ENCODE data around the gene COX7A2.

COX7A2 gene

DNA sequence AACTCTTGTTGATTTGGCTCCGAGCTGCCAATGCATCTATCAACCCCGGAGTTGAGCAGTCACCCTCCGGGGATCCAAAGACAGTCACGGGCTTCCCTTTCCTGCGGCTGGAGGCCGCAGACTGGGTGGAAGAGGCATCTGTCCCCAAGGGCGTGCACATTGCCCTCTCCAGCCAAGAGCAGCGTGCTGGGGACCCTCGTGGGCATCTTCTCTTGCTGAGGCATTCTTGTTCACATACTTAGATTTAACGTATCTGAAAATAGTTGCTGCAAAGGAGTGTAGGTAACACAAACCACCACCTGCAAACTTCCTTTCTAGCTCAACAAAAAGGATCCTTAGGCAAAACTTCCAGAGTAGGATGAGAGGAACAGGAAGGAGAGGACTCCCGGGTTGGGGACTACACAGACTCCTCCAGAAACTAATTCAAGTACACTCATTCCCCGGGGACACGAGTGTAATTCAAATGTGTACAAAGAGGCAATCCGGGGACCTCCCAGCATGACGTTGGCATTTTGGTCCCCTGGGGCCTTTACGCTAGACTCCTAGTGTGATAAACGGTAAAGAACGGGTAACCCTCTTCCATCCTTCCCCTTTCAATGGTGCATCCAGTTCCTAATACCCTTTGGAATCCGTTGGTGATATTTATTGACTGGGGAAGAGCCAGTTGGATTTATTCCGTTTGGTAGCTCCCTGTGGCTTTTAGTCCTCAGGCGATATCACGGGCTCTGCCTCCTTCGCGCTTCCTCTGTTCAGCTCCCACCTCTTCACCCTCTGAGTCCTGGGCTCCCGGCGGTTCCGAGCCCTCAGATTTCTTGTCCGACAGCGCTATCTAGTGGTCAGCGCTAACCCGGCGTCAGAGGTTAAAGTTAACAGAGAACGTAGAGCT, 35.1 kb downstream of the COX7A2 start:
- no peaks in the 10 kb centered on the region for H3K36me3 ChIP-seq (ENCODE audit: insufficient read depth)
- H3K4me1 ChIP-seq (ENCODE audit: low read depth, poor library complexity, severe bottlenecking), result no peaks in the 10 kb centered on the region
- H3K4me2 ChIP-seq, result peak overlapping the region; percentile 41; the same call in 1 of the 2 replicates
- no peak overlapping the region for H3K9ac ChIP-seq
- H3K4me3 ChIP-seq (IDR thresholded peaks at IDR 0.05; ENCODE audit: insufficient read depth, low read depth, low read length), result no peak overlapping the region
- H2AFZ ChIP-seq (ENCODE audit: low read depth), result peak overlapping the region; percentile 64; the same call in 1 of the 2 replicates
- no peak overlapping the region for H3K27ac ChIP-seq
- H3K79me2 ChIP-seq (ENCODE audit: insufficient read depth, low read depth), result no peaks in the 10 kb centered on the region
- no peaks in the 10 kb centered on the region for H3K27me3 ChIP-seq (ENCODE audit: insufficient read depth, low read depth)
- TF ChIP-seq, protein P1, sequence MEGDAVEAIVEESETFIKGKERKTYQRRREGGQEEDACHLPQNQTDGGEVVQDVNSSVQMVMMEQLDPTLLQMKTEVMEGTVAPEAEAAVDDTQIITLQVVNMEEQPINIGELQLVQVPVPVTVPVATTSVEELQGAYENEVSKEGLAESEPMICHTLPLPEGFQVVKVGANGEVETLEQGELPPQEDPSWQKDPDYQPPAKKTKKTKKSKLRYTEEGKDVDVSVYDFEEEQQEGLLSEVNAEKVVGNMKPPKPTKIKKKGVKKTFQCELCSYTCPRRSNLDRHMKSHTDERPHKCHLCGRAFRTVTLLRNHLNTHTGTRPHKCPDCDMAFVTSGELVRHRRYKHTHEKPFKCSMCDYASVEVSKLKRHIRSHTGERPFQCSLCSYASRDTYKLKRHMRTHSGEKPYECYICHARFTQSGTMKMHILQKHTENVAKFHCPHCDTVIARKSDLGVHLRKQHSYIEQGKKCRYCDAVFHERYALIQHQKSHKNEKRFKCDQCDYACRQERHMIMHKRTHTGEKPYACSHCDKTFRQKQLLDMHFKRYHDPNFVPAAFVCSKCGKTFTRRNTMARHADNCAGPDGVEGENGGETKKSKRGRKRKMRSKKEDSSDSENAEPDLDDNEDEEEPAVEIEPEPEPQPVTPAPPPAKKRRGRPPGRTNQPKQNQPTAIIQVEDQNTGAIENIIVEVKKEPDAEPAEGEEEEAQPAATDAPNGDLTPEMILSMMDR (conservative IDR thresholded peaks at IDR 0.05; ENCODE audit: low read depth, low read length), result peak; percentile 78
- H4K20me1 ChIP-seq (ENCODE audit: insufficient read depth), result no peaks in the 10 kb centered on the region

DNA sequence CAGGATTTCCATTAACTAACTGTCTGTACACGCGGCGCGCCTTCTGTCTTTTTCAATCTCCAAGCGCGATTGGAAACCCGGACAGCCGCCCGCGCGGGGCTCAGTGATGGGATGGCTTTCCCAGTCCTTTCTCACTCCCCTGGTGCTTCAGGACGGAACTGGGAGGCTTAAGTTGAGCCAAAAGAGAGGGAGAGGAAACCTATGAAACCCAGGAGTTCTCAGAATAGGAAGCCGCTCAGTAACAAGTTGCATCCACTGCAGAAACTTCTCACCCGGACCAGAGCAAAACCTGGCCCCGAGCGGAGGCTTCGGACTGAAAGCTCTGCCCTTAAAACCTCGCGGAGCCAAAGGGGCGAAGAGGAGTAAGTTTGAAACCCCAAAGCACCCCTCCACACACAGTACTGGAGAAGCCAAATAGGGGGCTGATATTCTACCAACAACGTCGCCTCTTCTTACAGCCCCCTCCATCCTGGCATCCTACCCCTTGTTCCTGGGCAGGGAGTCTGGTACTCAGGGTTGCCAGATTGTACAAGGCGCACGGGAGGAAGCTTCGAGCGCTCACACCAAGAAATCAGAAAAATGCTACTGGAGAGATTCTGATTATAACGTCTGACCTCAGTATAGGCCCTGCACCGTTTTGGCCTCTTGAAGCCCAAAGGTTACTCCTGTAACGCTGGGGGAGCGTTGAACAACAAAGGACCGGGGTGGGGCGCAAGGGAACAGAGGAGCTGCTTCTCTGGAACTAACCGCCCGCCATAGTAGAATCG, 36.8 kb downstream of the COX7A2 start:
- Histone ChIP-seq H3K79me2 (ENCODE audit: insufficient read depth, low read depth) (no peaks in the 10 kb centered on the region), H3K27ac (no peak overlapping the region), H3K4me2 (no peak overlapping the region), H3K36me3 (ENCODE audit: insufficient read depth) (no peaks in the 10 kb centered on the region), H3K4me1 (ENCODE audit: low read depth, poor library complexity, severe bottlenecking) (no peaks in the 10 kb centered on the region), H3K4me3 (IDR thresholded peaks at IDR 0.05; ENCODE audit: insufficient read depth, low read depth, low read length) (no peak overlapping the region), H3K27me3 (ENCODE audit: insufficient read depth, low read depth) (no peaks in the 10 kb centered on the region), H4K20me1 (ENCODE audit: insufficient read depth) (no peaks in the 10 kb centered on the region), H3K9ac (no peak overlapping the region), H2AFZ (ENCODE audit: low read depth) (no peak overlapping the region)
- TF ChIP-seq, protein P1 (conservative IDR thresholded peaks at IDR 0.05; ENCODE audit: low read depth, low read length), result no peak

DNA sequence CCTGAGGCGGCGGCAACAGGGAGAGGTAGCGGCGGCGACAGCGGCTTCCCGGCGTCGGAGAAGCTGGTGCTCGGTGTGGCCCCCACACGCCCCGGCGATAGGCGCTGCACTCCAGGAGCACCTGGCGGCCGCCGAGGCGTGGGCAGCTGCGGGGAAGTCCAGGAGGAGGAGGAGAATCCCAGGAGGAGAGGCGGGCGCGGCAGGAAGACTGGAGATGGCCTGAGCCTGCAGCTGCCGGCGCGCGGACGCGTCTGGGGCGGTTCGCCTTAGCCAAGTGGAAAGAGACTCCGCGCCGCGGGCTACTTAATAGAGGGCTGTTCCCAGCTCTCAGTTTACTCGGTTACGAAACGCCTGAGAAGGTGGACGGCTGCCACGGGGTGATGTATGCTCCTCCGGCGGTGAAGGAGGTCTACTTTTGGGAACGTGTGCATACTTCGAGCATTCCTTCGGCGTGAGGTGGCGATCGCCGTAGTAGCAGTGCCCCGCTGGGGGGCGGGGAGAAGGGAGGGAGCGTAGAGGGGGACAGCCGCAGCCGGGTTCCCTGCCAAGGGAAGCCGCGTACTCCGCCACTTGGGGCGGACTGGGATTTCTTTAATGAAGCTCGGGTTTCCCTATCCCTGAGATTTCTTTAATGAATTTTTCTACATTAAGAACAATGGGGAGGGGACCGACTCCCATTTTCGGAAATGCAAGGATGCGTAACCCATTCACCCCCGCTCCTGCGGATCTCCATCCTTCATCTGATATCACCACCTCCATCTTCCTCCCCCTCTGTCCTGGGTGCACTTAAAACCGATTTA, 37.6 kb downstream of the COX7A2 start, which contains the start of gene COL12A1:
TSS of gene COL12A1 (minus strand) at position 278 of the 800 bp plus-strand sequence. CDS start 3,261 bp downstream, outside the sequence.
- Histone ChIP-seq H3K4me3 (IDR thresholded peaks at IDR 0.05; ENCODE audit: insufficient read depth, low read depth, low read length) (no peak within 1 kb of the TSS), H3K4me2 (peak within 1 kb of the TSS; percentile 48), H3K27ac (no peak within 1 kb of the TSS), H3K36me3 (ENCODE audit: insufficient read depth) (no peaks in the 10 kb centered on the region), H3K4me1 (ENCODE audit: low read depth, poor library complexity, severe bottlenecking) (no peaks in the 10 kb centered on the region), H3K9ac (no peak within 1 kb of the TSS), H2AFZ (ENCODE audit: low read depth) (peak within 1 kb of the TSS; percentile 44), H3K27me3 (ENCODE audit: insufficient read depth, low read depth) (no peaks in the 10 kb centered on the region), H4K20me1 (ENCODE audit: insufficient read depth) (no peaks in the 10 kb centered on the region), H3K79me2 (ENCODE audit: insufficient read depth, low read depth) (no peaks in the 10 kb centered on the region)
- TF ChIP-seq, protein P1 (conservative IDR thresholded peaks at IDR 0.05; ENCODE audit: low read depth, low read length), result no peak

Data from KMS-11 (cell line).